ENCODE results near the gene IZUMO4.

The IZUMO4 gene

DNA sequence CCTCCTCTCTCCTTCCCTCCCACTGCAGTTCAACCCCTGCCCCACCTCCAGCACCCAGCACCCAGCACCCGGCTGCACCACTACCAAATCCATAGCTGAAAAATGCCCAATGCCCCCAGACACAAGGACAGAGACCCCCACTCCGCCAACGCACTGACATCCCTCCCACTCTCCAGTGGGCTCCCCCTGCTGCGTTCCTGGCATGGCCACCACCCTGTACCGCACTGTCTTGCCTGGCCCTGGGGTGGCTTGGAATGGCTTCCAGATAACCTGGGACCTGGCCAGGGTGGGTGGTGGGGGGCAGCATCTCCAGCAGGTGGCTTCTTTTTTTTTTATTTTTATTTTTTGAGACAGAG, 39.9 kb upstream of the IZUMO4 start:
- TF ChIP-seq CTCF (conservative IDR thresholded peaks at IDR 0.05) = no peak
- peak overlapping the region; percentile 20; the same call in 1 of the 2 replicates for H3K27ac ChIP-seq

- TF ChIP-seq CTCF (conservative IDR thresholded peaks at IDR 0.05) = no peak
- peak overlapping the region; percentile 20; the same call in 1 of the 2 replicates for H3K27ac ChIP-seq
These were observed 38.9 kb upstream of the IZUMO4 start for GRCh38 chr19:2057484-2058469.

DNA sequence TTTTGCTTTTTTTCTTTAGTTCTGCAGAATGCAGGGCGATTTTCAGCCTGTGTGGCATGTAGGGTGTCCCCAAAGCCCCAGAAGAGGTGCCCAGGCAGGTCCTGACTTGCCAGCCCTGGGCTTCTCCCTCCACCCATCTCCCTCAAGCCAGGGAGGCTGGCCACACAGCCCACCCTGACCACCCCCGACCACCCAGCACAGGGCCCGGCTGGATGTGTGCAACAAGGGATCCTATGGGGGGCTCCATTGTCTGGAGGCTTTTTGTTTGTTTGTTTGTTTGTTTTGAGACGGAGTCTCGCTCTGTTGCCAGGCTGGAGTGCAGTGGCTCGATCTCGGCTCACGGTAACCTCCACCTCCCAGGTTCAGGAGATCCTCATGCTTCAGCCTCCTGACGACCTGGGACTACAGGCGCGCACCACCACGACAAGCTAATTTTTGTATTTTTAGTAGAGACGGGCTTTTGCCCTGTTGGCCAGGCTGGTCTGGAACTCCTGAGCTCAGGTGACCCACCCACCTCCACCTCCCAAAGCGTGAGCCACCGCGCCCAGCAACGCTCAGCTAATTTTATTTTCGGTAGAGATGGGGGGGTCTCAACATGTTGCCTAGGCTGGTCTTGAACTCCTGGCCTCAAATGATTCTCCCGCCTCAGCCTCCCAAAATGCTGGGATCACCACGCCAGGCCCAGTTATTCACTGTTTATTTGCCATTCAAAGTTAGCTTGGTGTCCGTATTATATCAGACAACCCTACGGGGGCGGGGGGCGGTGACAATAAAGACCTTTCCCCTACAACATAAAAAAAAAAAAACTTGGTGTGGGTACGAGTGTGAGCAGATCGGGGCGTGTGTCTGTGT, 37.9 kb upstream of the IZUMO4 start:
- TF ChIP-seq CTCF (conservative IDR thresholded peaks at IDR 0.05) = no peak
- peak overlapping the region; percentile 94 for H3K27ac ChIP-seq

- no peak for TF ChIP-seq CTCF (conservative IDR thresholded peaks at IDR 0.05)
These were observed 37.1 kb upstream of the IZUMO4 start for GRCh38 chr19:2059422-2060201.

DNA sequence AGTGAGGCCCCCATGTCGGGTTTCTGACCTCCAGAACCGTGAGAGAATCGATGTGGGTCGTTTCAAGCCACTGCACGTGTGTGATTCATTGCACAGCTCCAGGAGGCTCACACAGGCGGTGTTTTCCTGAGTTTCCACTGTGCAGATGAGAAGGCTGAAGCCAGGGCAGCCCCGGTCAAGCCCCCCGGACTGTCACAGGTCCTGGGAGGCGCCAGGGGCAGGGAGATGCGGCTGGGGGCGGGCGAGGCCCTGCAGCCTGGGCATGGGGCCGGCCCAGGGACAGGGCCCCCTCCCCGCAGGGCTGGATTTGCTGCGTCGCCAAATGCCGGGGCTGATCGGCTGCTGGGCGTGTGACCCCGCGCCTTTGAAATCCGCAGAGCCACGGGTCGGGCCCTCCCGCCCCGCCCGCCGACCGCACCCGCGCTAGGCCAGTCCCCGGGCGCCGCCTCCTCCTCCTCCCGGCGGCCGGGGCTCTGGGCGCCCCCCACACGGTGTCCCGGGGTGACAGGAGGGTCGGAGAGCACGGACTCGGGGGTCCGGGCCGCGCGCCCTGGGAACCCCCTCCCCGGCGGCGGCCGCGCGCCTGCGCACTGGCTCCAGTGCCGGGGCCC, 35.7 kb upstream of the IZUMO4 start:
- H3K27ac ChIP-seq = peak overlapping the region; percentile 94
- TF ChIP-seq CTCF (conservative IDR thresholded peaks at IDR 0.05) = no peak

More at GRCh38 chr19:2059422-2060201, 37.1 kb upstream of the IZUMO4 start:
- peak overlapping the region; percentile 94 for H3K27ac ChIP-seq

DNA sequence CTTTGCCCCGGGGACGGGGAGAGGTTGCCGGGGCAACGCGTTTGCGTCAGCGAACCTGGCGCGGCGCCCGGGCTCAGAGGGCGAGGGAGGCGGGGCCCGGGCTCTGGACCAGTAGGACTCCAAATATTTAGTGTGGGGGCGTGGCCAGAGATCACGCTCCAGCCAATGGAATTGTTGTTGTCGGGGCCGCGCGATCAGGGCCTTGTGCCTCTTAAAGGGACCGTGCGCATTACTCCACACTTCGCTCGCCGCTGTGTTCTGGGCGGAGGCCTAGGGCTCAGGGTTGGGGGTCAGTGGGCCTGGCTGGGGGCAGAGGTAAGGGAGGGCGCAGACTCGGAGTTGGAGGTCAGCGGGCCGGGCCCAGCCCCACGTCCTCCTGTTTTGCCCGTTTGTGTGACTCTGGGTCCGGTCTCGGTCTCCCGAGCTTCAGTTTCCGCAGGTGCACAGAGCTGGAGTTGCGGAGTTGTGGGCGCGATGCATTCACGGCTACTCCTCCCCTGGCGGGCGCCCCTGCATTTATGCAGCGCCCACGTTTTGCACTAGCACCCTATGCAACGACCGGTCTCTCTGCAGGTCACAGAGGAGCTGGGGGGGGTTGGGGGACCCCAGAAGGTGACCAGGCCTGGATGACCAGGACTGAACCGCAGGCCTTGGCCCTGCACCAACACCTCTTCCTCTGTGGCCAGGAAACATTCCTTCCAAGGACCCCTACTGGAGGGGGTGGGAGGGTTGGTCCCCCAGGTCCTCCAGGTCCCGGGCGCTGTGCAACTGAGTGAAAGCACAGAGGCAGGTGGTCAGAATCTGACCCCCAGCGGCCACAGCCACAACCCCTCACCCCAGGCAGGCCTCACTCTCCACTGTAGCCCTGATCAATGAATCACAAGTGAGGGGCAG, 35.0 kb upstream of the IZUMO4 start:
- no peak for TF ChIP-seq CTCF (conservative IDR thresholded peaks at IDR 0.05)
- H3K27ac ChIP-seq = peak overlapping the region; percentile 94
